HepG2 (cell line): ENCODE results near the gene DPH2. TPM values are rescaled to one million over a fixed set of nuclear protein-coding genes. Genes with fewer than 3 reads are reported as not detected.

ENCODE experiments used
- ARID2 ChIP-seq: sonication (generic); formaldehyde crosslinking; IDR thresholded peaks from 2 replicates; pipeline ENCODE4 v1.8.1; 2022; ENCODE audit warnings: mild to moderate bottlenecking, missing genetic modification reagents, borderline replicate concordance
- CCDC6 ChIP-seq: sonication (generic); formaldehyde crosslinking; IDR thresholded peaks from 2 replicates; pipeline ENCODE4 v1.8.1; 2022; ENCODE audit warnings: mild to moderate bottlenecking, missing genetic modification reagents, moderate library complexity
- HMGXB4 ChIP-seq, 2 experiments: sonication (generic) in 1 of 2; formaldehyde crosslinking in 1 of 2; IDR thresholded peaks; 2 replicates each; pipeline versions ENCODE4 v1.4.0 to v1.6.1; 2018 to 2020; ENCODE audit warnings: missing genetic modification reagents in 2 of 2, borderline replicate concordance in 1 of 2, low read depth in 1 of 2, mild to moderate bottlenecking in 1 of 2, missing biosample characterization in 1 of 2
- PAXIP1 ChIP-seq: sonication (generic); formaldehyde crosslinking; conservative IDR thresholded peaks from 2 replicates; pipeline ENCODE4 v1.4.0; 2020; ENCODE audit warnings: mild to moderate bottlenecking, missing genetic modification reagents, moderate library complexity
- ZNF101 ChIP-seq: sonication (generic); formaldehyde crosslinking; IDR thresholded peaks from 2 replicates; pipeline ENCODE4 v1.4.0; 2020; ENCODE audit warnings: mild to moderate bottlenecking, low read depth, missing genetic modification reagents, borderline replicate concordance
- ZNF296 ChIP-seq: sonication (generic); formaldehyde crosslinking; conservative IDR thresholded peaks from 2 replicates; pipeline ENCODE4 v1.5.0; 2020; ENCODE audit warnings: mild to moderate bottlenecking, missing genetic modification reagents
- polyA plus RNA-seq, 8 experiments: library from polyadenylated mRNA; depleted of rRNA in 3 of 8; stranded (reverse) in 7 of 8; unstranded in 1 of 8; fragments of >200 nt; fragmentation: Illumina TruSeq in 4 of 8; extraction: Trizol in 4 of 8; gene quantifications; 2 replicates each; pipeline versions ENCODE4 v1.2.1 to v1.2.3, GENCODE V29; 2011 to 2016; ENCODE audit warnings: low read depth in 4 of 8, missing spikeins in 1 of 8, mixed read lengths in 1 of 8; ENCODE audit not compliant: insufficient read depth in 1 of 8
- total RNA-seq, 5 experiments: library from RNA; depleted of rRNA; stranded (reverse); fragments of >200 nt; fragmentation: Illumina TruSeq; extraction: Trizol; gene quantifications; 2 replicates each; pipeline ENCODE4 v1.2.3, GENCODE V29; 2016; ENCODE audit warnings: low read depth in 1 of 5

Gene DPH2
- total and polyA plus RNA-seq, 2 of the 13 experiments (the other 11 are each of a cell fraction or from before 2014, with no cell fraction given): 32.2 to 38.3 TPM

GRCh38 chr1:43985984-43986595 lies 16.3 kb downstream of the DPH2 start (continued):
- TF ChIP-seq HMGXB4 (CRISPR knock-in tag; IDR thresholded peaks at IDR 0.05; ENCODE audit: borderline replicate concordance in 1 of 2, low read depth in 1 of 2) (0 out of 4 replicates have a peak, but pooled peaks of 1 of the 2 experiments have one; percentile 5), ARID2 (CRISPR knock-in tag) (no peak), PAXIP1 (CRISPR knock-in tag) (no peak), CCDC6 (CRISPR knock-in tag) (no peak), ZNF101 (CRISPR knock-in tag) (no peak), ZNF296 (CRISPR knock-in tag) (no peak)
